Erythroblast (primary cell): ENCODE data around the gene GDI2.

ENCODE experiments used
- GATA1 ChIP-seq: IDR thresholded peaks from 2 replicates; pipeline ENCODE4 v1.6.1; 2011; ENCODE audit warnings: low read depth, mild to moderate bottlenecking, control low read depth, low read length, moderate library complexity
- POLR2A ChIP-seq: IDR thresholded peaks from 2 replicates; pipeline ENCODE4 v1.6.1; 2011; ENCODE audit warnings: mild to moderate bottlenecking, low read length

DNA sequence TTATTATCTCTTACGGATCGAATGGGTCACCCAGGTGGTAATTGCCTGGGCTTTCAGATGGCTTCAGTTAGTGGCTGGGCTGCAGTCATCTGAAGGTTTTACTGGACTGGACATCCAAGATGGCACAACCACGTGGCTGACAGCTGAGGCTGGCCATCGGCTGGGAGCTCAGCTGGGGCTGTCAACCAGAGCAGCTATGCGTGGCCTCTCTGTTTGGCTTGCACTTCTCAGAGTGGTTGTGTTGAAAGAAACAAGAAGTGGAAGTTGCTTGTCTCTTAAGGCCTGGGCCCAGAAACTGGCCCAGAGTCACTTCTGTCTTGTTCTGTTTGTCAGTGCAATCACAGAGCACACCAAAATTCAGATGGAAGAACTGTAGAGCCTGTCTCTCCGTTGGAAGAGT is 5.7 kb upstream of the GDI2 start:
- TF ChIP-seq POLR2A (no peak), GATA1 (no peak)
